ENCODE results near the gene NEK4.

The NEK4 gene

GRCh38 chr3:52752045-52752660 lies 18.6 kb downstream of the NEK4 start:
- DNase-seq (ENCODE audit: low spot score): no peak
- TF ChIP-seq, protein P1, sequence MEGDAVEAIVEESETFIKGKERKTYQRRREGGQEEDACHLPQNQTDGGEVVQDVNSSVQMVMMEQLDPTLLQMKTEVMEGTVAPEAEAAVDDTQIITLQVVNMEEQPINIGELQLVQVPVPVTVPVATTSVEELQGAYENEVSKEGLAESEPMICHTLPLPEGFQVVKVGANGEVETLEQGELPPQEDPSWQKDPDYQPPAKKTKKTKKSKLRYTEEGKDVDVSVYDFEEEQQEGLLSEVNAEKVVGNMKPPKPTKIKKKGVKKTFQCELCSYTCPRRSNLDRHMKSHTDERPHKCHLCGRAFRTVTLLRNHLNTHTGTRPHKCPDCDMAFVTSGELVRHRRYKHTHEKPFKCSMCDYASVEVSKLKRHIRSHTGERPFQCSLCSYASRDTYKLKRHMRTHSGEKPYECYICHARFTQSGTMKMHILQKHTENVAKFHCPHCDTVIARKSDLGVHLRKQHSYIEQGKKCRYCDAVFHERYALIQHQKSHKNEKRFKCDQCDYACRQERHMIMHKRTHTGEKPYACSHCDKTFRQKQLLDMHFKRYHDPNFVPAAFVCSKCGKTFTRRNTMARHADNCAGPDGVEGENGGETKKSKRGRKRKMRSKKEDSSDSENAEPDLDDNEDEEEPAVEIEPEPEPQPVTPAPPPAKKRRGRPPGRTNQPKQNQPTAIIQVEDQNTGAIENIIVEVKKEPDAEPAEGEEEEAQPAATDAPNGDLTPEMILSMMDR (IDR thresholded peaks at IDR 0.05; ENCODE audit: extremely low read depth, missing control alignments): no peak

DNA sequence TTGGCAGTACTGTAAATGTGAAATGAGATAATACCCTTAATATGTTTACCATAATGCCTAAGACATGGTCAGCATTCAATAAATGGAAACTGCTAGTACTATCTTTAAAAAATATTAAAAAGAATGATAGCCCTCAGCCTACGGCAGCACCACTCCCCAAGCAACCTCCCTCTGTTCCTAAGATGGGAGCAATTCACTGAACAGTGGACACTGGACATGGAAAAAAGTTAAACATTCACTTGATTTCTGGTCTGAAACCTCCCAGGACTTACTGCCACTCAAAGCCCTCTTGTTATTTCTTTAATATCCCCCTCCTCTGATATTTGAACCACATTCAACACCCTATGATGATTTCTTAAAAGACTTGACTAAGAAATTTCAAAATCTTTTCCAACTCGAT lies 27.0 kb downstream of the NEK4 start:
- no peak for DNase-seq (ENCODE audit: low spot score)
- TF ChIP-seq, protein P1 (IDR thresholded peaks at IDR 0.05; ENCODE audit: extremely low read depth, missing control alignments): no peak

DNA sequence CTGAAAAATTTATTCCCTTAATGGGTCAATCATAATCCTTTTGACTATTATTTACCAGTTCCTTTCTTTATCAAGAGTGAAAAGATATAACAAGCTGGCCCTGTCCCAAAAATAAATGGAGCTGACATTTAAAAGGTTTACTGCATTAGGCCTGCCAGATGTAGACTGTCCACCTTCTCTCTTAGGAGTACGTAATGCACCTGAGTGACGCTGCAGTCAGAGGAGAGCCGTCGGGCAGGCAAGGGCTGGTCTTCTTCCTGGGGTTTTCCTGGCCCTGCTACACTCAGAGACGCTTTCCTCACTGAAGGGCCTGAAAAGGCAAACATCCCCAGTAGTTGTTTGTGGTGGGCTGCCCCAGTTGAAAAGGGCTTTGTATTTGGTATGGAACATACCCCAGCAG lies 27.6 kb downstream of the NEK4 start:
- TF ChIP-seq, protein P1 (IDR thresholded peaks at IDR 0.05; ENCODE audit: extremely low read depth, missing control alignments): no peak
- no peak for DNase-seq (ENCODE audit: low spot score)

DNA sequence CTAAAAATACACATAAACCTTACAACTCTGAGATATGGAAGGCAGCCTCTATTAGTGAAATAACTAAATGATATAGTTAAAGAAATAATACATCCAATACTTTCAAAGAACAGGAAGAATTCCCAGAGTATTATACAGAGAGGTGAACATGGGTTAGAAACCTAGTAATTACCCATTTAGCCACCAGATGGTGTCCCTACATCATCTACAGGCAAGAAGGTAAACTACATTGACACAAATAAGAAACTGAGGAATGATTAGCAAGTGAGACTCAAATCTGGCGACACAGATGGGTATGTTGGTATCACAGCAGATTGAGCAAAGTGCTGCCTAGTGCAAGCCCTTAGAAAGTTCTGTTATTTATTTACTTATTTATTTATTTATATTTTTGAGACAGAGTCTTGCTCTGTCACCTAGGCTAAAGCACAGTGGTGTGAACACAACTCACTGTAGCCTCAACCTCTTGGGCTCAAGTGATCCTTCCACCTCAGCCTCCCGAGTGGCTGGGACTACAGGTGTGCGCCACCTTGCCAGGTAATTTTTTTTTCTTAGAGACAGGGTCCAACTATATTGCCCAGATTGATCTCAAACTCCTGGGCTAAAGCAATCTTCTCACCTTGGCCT lies 28.2 kb downstream of the NEK4 start:
- TF ChIP-seq, protein P1 (IDR thresholded peaks at IDR 0.05; ENCODE audit: extremely low read depth, missing control alignments): peak; percentile 35
- DNase-seq (ENCODE audit: low spot score): peak; percentile 58

DNA sequence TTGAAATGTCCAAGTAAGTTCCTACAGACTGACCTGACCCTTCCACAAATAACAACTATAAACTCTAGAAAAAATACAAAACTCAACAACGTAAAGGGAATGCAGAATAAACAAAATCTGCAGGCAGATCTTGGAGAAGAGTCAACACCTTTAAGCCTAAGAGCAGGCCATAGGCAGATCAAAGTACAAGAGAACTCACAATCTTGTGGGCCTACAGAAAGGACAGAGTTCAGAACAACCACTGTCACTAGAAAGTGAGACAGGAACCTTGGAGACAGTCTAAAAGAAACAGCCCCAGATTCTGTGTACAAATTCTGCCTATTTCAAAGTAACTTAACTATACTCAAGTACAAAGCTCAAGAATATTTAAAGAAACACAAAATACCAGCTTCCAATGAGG lies 31.0 kb downstream of the NEK4 start:
- TF ChIP-seq, protein P1 (IDR thresholded peaks at IDR 0.05; ENCODE audit: extremely low read depth, missing control alignments): no peak
- no peak for DNase-seq (ENCODE audit: low spot score)

DNA sequence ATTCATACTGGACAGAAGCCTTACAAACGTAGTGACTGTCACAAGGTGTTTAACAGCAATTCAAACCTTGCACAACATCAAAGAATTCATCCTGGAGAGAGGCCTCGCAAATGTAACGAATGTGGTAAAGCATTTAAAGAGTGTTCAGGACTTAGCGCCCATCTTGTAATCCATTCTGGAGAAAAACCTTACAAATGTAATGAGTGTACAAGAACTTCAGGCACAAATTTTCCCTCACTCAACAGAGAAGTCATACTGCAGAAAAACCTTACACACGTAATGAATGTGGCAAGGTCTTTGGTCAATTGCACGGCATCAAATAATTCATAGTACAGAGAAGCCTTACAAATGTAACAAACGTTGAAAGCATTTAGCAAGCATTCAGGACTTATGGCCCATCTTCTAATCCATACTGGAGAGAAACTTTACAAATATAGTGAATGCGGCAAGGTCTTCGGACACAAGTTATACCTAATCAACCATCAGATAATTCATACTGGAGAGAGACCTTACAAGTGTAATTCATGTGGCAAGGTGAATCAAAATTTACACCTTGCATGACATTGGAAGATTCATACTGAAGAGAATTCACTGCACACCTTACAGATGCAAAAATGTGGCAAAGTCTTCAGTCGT lies 37.4 kb downstream of the NEK4 start:
- TF ChIP-seq, protein P1 (IDR thresholded peaks at IDR 0.05; ENCODE audit: extremely low read depth, missing control alignments): no peak
- DNase-seq (ENCODE audit: low spot score): no peak

DNA sequence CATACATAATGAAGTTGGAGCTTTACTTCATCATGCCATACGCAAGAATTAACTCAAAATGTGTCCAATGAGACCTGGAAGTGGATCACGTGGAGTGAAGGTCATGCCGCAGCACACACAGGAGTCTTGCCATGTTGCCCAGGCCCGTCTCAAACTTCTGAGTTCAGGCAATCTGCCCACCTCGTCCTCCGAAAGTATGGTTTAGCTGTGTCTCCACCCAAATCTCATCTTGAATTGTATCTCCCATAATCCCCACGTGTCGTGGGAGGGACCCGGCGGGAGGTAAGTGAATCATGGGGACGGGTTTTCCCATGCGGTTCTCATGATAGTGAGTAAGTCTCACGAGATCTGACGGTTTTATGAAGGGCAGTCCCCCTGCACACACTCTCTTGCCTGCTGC lies 39.1 kb downstream of the NEK4 start:
- DNase-seq (ENCODE audit: low spot score): no peak
- TF ChIP-seq, protein P1 (IDR thresholded peaks at IDR 0.05; ENCODE audit: extremely low read depth, missing control alignments): no peak
